ENCODE data around the gene RIPK1. TPM values are rescaled to one million over a fixed set of nuclear protein-coding genes. Genes with fewer than 3 reads are reported as not detected.

Gene RIPK1
- total and polyA plus RNA-seq, 2 donors (not counting 3 experiments of a cell fraction or from before 2014, with no cell fraction given) = 11.2 to 20.6 TPM

- intact Hi-C loops (cut with micrococcal nuclease) (no loop called here), dilution Hi-C loops (cut with MboI; ENCODE audit: extremely low pct_ligation_motif_present, low sequenced_read_pairs) (no loop called here)
- H3K27me3 ChIP-seq (ENCODE audit: control insufficient read depth in 2 of 2, insufficient read depth in 2 of 2, low read length in 2 of 2) = no peaks in the 10 kb centered on the region
- H3K79me2 ChIP-seq (ENCODE audit: control insufficient read depth, insufficient read depth, low read length) = no peaks in the 10 kb centered on the region
- H3K36me3 ChIP-seq (ENCODE audit: control insufficient read depth in 2 of 2, extremely low read depth in 1 of 2, insufficient read depth in 2 of 2, low read length in 2 of 2) = peaks cover under 1 to 3% of the 10 kb centered on the region in 2 experiments
- DNase-seq (ENCODE audit: low read depth, low spot score) (no peak), FAIRE-seq (no peak)
- ChIA-PET CTCF (interaction anchor here (0.9 to 1.4 kb wide), 3 partner anchors 10 to 104 kb away, joined by 3 to 6 read pairs (median 3); no protein-coding TSS in a partner anchor), POLR2A (interaction anchor here (1.6 kb wide), 1 partner anchor 9 kb away, joined by 5 read pairs; the partner anchor contains the start of gene TUBB2A)
- BruUV-seq (replicated peaks) = no TSS peak
- no peaks in the 10 kb centered on the region for H4K20me1 ChIP-seq (replicated peaks; ENCODE audit: control insufficient read depth, extremely low read depth, insufficient read depth, low read length)
- H3K4me3 ChIP-seq (replicated peaks in 1 of 3; ENCODE audit: insufficient read depth in 1 of 3, low read depth in 1 of 3, low read length in 3 of 3) = no peak overlapping the region
- no peaks in the 10 kb centered on the region for H3K4me1 ChIP-seq (ENCODE audit: control insufficient read depth, extremely low read depth, insufficient read depth, low read length)
- no peak overlapping the region for H3K27ac ChIP-seq (ENCODE audit: insufficient read depth, low read depth, low read length)
- H3K9ac ChIP-seq (replicated peaks; ENCODE audit: extremely low read depth, insufficient read depth, low read length) = no peak overlapping the region
- H3K4me2 ChIP-seq (ENCODE audit: insufficient read depth, low read length) = no peak overlapping the region
- no peak overlapping the region for H2AFZ ChIP-seq (ENCODE audit: low read depth, low read length)
- H3K9me3 ChIP-seq (replicated peaks; ENCODE audit: control insufficient read depth, insufficient read depth, low read length) = no peaks in the 10 kb centered on the region
- no peaks in the 10 kb centered on the region for H3K9me1 ChIP-seq (replicated peaks; ENCODE audit: control insufficient read depth, extremely low read depth, insufficient read depth, low read length)
- TF ChIP-seq MYC (IDR thresholded peaks at IDR 0.05; ENCODE audit: low read depth, low read length) (no peak), GATA2 (IDR thresholded peaks at IDR 0.05; ENCODE audit: insufficient read depth, insufficient read length, low read depth, low read length) (no peak), POLR2A (IDR thresholded peaks at IDR 0.05; ENCODE audit: low read depth, low read length) (no peak), FOS (IDR thresholded peaks at IDR 0.05; ENCODE audit: borderline replicate concordance, insufficient read depth, low read length) (no peak), MAX (IDR thresholded peaks at IDR 0.05; ENCODE audit: insufficient read depth, insufficient read length) (no peak), POLR2AphosphoS5 (IDR thresholded peaks at IDR 0.05; ENCODE audit: insufficient read depth, low read depth, low read length) (no peak), JUN (IDR thresholded peaks at IDR 0.05; ENCODE audit: borderline replicate concordance, insufficient read depth, insufficient read length, low read depth) (no peak), CTCF (IDR thresholded peaks at IDR 0.05; ENCODE audit: extremely low read depth in 1 of 2, insufficient read depth in 1 of 2, low read depth in 1 of 2, low read length in 2 of 2) (no peak), EZH2 (IDR thresholded peaks at IDR 0.05; ENCODE audit: borderline replicate concordance, low read depth, low read length, severe bottlenecking) (no peak)
These were observed 79.8 kb downstream of the RIPK1 start for GRCh38 chr6:3147914-3148757.
